Measurements from ENCODE around the gene ADARB1. TPM values are rescaled to one million over a fixed set of nuclear protein-coding genes. Genes with fewer than 3 reads are reported as not detected.
A peak's percentile ranks its signal among the peaks of the same experiment; 100 is the strongest.

ADARB1 gene
- total RNA-seq, 1 experiment from 2014 or later = 14.1 TPM

- Histone ChIP-seq H2AFZ (ENCODE audit: low read length) (no peak overlapping the region), H3K27ac (ENCODE audit: low read length) (no peak overlapping the region), H3K9me3 (ENCODE audit: low read length) (no peaks in the 10 kb centered on the region), H3K9me2 (replicated peaks; ENCODE audit: low read length) (no peaks in the 10 kb centered on the region), H4K20me1 (ENCODE audit: low read length) (no peaks in the 10 kb centered on the region), H3F3A (ENCODE audit: low read length, unreplicated experiment) (peaks cover 4% of the 10 kb centered on the region), H3K4me2 (ENCODE audit: low read length) (no peak overlapping the region), H3K36me3 (ENCODE audit: low read depth, low read length) (no peaks in the 10 kb centered on the region), H3K4me1 (ENCODE audit: insufficient read depth, low read length) (peaks cover 29% of the 10 kb centered on the region), H3K9ac (ENCODE audit: low read length) (no peak overlapping the region), H3K27me3 (ENCODE audit: low read length) (no peaks in the 10 kb centered on the region), H3K79me2 (ENCODE audit: low read length) (no peaks in the 10 kb centered on the region), H3K4me3 (ENCODE audit: low read length) (no peak overlapping the region)
- ChIA-PET POLR2A (ENCODE audit: unreplicated experiment) (interaction anchor here (0.6 kb wide), 1 partner anchor 788 kb away, joined by 3 read pairs; the partner anchor contains the start of gene CFAP410), CTCF (interaction anchor here (0.8 kb wide), 1 partner anchor 177 kb away, joined by 13 read pairs; no protein-coding TSS in a partner anchor)
- TF ChIP-seq EZH2phosphoT487 (IDR thresholded peaks at IDR 0.05; ENCODE audit: borderline replicate concordance, low read length) = no peak
- TF ChIP-seq EZH2 (IDR thresholded peaks at IDR 0.05; ENCODE audit: low read length, unreplicated experiment) = no peak
- no peak for TF ChIP-seq CTCF (conservative IDR thresholded peaks at IDR 0.05; ENCODE audit: low read depth, low read length)
- no peak for DNase-seq
- ATAC-seq = no peak
- intact Hi-C loops (cut with micrococcal nuclease) = loop anchor here (5.0 to 10.0 kb wide), 3 partner anchors 115 to 332 kb away; partner anchors contain the start of gene PTTG1IP
- BruUV-seq (replicated peaks) = no TSS peak
Measured at GRCh38 chr21:45126983-45127382, 52.6 kb downstream of the ADARB1 start.

GRCh38 chr21:45127937-45128336, 53.6 kb downstream of the ADARB1 start:
- no peak overlapping the region for H2AFZ ChIP-seq (ENCODE audit: low read length)
- no peak for ATAC-seq
- TF ChIP-seq CTCF (conservative IDR thresholded peaks at IDR 0.05; ENCODE audit: low read depth, low read length) (no peak), EZH2 (IDR thresholded peaks at IDR 0.05; ENCODE audit: low read length, unreplicated experiment) (no peak)
- H3F3A ChIP-seq (ENCODE audit: low read length, unreplicated experiment) = peaks cover 4% of the 10 kb centered on the region
- no peak overlapping the region; the same call in 1 of the 2 replicates for H3K4me2 ChIP-seq (ENCODE audit: low read length)
- ChIA-PET CTCF (interaction anchor here (0.6 to 3.1 kb wide), 16 partner anchors 10 to 375 kb away, joined by 3 to 53 read pairs (median 4); no protein-coding TSS in a partner anchor), POLR2A (ENCODE audit: unreplicated experiment) (interaction anchor here (0.6 to 0.8 kb wide), 2 partner anchors 22 to 255 kb away, joined by 3 read pairs; no protein-coding TSS in a partner anchor)
- H4K20me1 ChIP-seq (ENCODE audit: low read length) = no peaks in the 10 kb centered on the region
- H3K9me2 ChIP-seq (replicated peaks; ENCODE audit: low read length) = no peaks in the 10 kb centered on the region
- H3K4me3 ChIP-seq (ENCODE audit: low read length) = no peak overlapping the region
- no peak overlapping the region for H3K9ac ChIP-seq (ENCODE audit: low read length)
- H3K27me3 ChIP-seq (ENCODE audit: low read length) = no peaks in the 10 kb centered on the region
- no TSS peak for BruUV-seq (replicated peaks)
- H3K27ac ChIP-seq (ENCODE audit: low read length) = no peak overlapping the region
- intact Hi-C loops (cut with micrococcal nuclease) = loop anchor here (1.0 to 10.0 kb wide), 7 partner anchors 29 to 333 kb away; partner anchors contain the start of genes PTTG1IP and SLX9
- no peaks in the 10 kb centered on the region for H3K9me3 ChIP-seq (ENCODE audit: low read length)
- no peak for DNase-seq
- H3K36me3 ChIP-seq (ENCODE audit: low read depth, low read length) = no peaks in the 10 kb centered on the region
- no peaks in the 10 kb centered on the region for H3K79me2 ChIP-seq (ENCODE audit: low read length)
- peaks cover 29% of the 10 kb centered on the region for H3K4me1 ChIP-seq (ENCODE audit: insufficient read depth, low read length)

- BruUV-seq (replicated peaks) = no TSS peak
- no peaks in the 10 kb centered on the region for H4K20me1 ChIP-seq (ENCODE audit: low read length)
- no peaks in the 10 kb centered on the region for H3K9me3 ChIP-seq (ENCODE audit: low read length)
- H3K27ac ChIP-seq (ENCODE audit: low read length) = peak overlapping the region; percentile 69
- ChIA-PET CTCF (interaction anchor here (0.6 to 3.1 kb wide), 19 partner anchors 9 to 376 kb away, joined by 3 to 53 read pairs (median 4); no protein-coding TSS in a partner anchor), POLR2A (ENCODE audit: unreplicated experiment) (interaction anchor here (0.8 kb wide), 1 partner anchor 22 kb away, joined by 3 read pairs; no protein-coding TSS in a partner anchor)
- H3K4me2 ChIP-seq (ENCODE audit: low read length) = peak overlapping the region; percentile 91
- H3K79me2 ChIP-seq (ENCODE audit: low read length) = no peaks in the 10 kb centered on the region
- intact Hi-C loops (cut with micrococcal nuclease) = loop anchor here (1.0 to 10.0 kb wide), 7 partner anchors 29 to 334 kb away; partner anchors contain the start of genes PTTG1IP and SLX9
- H3K9ac ChIP-seq (ENCODE audit: low read length) = peak overlapping the region; percentile 46
- peaks cover 4% of the 10 kb centered on the region for H3F3A ChIP-seq (ENCODE audit: low read length, unreplicated experiment)
- no peaks in the 10 kb centered on the region for H3K9me2 ChIP-seq (replicated peaks; ENCODE audit: low read length)
- no peak overlapping the region for H2AFZ ChIP-seq (ENCODE audit: low read length)
- DNase-seq (peak; percentile 82), ATAC-seq (peak; percentile 71)
- H3K36me3 ChIP-seq (ENCODE audit: low read depth, low read length) = no peaks in the 10 kb centered on the region
- TF ChIP-seq EZH2 (IDR thresholded peaks at IDR 0.05; ENCODE audit: low read length, unreplicated experiment) = no peak
- peak; percentile 97 for TF ChIP-seq CTCF (conservative IDR thresholded peaks at IDR 0.05; ENCODE audit: low read depth, low read length)
- no peak for TF ChIP-seq EZH2phosphoT487 (IDR thresholded peaks at IDR 0.05; ENCODE audit: borderline replicate concordance, low read length)
- peak overlapping the region; percentile 63 for H3K4me3 ChIP-seq (ENCODE audit: low read length)
- peaks cover 29% of the 10 kb centered on the region for H3K4me1 ChIP-seq (ENCODE audit: insufficient read depth, low read length)
- H3K27me3 ChIP-seq (ENCODE audit: low read length) = no peaks in the 10 kb centered on the region
Measured at GRCh38 chr21:45128613-45129188, 54.3 kb downstream of the ADARB1 start.

All from PC-3 (cell line).